DMS153 treated with DMSO at 0.1 percent for 48 hours (cell line): ENCODE measurements around the gene TNPO3.
"Not testable (repeated sequence)": the region's sequence is repeated elsewhere in the genome, so short reads cannot be mapped to it uniquely, and the experiment has no call there.

Experiments used
- DNase-seq: peaks from one replicate; lab custom pipeline; 2025; ENCODE audit not compliant: unreplicated experiment; lab: John Stamatoyannopoulos, UW

Gene TNPO3

GRCh38 chr7:128924707-128925588, 130.0 kb downstream of the TNPO3 start:
- DNase-seq = no peak

GRCh38 chr7:128923411-128923800, 131.5 kb downstream of the TNPO3 start:
- no peak for DNase-seq

- no peak for DNase-seq
Measured at GRCh38 chr7:128922496-128923410, 132.2 kb downstream of the TNPO3 start.

GRCh38 chr7:128921866-128922440, 133.0 kb downstream of the TNPO3 start:
- no peak for DNase-seq

- DNase-seq = no peak
Measured at GRCh38 chr7:128920913-128921582, 133.9 kb downstream of the TNPO3 start.

DNA sequence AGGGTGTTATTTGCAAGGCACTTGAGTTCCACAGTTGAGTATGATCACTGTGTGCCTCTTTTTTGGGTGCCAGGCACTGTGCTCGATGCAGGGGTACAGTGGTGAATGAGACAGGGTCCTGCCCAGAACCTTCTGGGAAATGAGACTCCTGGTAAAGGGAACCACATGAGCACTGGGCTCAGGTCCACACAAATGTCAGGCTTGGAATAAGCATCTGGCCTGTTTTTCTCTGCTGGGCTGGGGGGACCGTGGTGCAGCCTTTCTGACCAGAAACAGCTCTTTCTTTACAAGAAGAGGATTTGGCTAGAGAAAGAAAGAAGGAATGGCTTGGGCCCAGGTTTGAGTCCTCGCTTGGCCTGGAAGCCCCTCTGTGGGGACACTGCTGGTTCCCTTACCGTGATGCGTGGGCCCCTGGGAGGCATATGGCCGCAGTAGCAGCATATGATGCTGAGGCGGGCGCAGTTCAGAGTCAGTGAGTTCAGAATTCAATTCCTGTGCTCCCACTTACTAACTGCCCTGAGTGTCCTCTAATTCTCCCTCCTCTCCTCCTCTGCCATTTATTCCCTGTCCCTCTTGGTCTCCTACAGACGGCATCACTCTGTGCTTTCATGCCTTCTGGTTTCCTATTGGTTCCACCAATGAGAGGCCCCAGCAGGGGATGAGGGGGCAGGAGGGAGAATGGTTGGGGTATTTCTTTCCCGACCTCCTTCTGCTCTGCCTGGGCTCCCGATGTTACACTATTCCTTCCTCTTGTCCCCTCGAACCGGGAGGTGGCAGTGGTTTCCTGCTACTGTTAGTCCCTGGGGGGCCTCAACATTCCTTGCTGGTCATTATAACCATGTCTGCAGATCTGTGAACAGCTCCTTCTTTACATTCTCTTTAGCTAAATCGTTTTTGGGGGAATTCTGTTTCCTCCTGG, 134.8 kb downstream of the TNPO3 start:
- DNase-seq = no peak

GRCh38 chr7:128919241-128919640, 135.7 kb downstream of the TNPO3 start:
- no peak for DNase-seq

DNA sequence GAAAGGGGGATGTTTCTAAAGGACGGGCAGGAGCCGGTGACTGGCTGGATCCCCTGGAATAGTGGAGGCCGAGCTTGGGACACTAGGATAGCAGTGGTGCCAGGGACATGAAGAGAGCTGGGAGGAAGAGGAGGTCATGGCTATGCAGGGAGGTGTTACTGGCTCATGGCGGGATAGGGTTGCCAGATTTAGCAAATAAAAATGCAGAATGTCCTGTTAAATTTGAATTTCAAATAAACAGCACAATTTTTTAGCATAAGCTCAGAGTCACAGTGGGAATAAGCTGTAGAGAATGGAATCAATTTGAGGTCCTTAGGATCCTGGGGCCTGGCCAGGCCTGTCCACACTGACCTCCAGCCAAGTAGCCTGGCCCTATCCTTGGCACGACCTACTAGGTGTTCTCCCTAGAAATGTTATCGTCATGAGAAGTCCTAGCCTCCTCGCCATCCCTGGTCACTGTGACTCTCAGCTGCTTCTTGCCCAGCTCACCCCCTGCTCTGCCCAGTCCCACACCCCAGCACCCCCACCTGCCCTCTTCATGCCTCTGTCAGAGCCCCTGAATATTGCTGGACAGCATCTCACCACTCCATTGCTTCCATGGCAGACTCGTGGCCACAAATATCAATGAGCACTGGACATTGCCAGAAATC, 136.8 kb downstream of the TNPO3 start:
- no peak for DNase-seq

- DNase-seq = no peak
Measured at GRCh38 chr7:128917122-128917521, 137.8 kb downstream of the TNPO3 start.

- DNase-seq = no peak
Measured at GRCh38 chr7:128916643-128916915, 138.3 kb downstream of the TNPO3 start.

DNA sequence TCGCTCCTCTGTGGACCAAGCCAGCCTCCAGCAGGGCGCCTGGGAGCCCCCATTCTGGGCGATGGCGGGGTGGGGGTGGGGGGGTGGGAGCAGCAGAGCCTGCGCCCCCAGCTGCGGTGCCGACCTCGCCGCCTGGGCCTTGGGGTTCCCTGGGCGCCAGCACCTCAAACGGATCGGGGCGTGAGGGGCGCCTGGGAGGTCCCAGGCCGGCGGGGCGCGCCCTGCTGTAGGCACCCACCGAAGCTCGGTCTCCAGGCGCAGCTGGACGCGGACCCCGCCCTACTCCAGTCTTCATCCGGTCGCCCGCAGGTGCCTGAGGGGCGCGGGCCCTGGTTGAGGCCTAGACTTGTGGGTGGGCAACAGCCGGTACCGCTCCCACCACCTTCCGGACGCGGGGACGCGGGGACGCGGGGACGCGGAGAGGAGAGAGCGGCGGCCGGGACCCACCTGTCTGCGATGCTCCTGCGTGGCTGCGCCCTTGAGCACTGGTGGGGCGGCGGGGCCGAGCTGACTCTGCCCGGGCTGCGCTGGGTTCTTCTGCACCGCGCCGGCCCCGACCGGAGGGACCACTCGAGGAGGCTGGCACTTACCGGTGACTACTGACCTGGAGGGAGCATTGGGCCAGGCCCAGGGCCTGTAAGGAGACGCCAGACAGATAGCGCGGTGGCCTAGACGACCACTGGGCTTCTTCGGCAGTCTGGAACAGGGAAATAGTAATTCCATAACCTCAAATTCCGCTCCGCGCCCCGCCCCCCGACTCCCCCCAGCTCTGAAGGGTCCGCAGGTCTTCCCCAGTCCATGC, 138.9 kb downstream of the TNPO3 start:
- DNase-seq = no peak

GRCh38 chr7:128915271-128915819, 139.6 kb downstream of the TNPO3 start:
- DNase-seq = no peak

GRCh38 chr7:128914566-128915151, 140.3 kb downstream of the TNPO3 start:
- DNase-seq = no peak

- no peak for DNase-seq
Measured at GRCh38 chr7:128913870-128914565, 140.9 kb downstream of the TNPO3 start.

DNA sequence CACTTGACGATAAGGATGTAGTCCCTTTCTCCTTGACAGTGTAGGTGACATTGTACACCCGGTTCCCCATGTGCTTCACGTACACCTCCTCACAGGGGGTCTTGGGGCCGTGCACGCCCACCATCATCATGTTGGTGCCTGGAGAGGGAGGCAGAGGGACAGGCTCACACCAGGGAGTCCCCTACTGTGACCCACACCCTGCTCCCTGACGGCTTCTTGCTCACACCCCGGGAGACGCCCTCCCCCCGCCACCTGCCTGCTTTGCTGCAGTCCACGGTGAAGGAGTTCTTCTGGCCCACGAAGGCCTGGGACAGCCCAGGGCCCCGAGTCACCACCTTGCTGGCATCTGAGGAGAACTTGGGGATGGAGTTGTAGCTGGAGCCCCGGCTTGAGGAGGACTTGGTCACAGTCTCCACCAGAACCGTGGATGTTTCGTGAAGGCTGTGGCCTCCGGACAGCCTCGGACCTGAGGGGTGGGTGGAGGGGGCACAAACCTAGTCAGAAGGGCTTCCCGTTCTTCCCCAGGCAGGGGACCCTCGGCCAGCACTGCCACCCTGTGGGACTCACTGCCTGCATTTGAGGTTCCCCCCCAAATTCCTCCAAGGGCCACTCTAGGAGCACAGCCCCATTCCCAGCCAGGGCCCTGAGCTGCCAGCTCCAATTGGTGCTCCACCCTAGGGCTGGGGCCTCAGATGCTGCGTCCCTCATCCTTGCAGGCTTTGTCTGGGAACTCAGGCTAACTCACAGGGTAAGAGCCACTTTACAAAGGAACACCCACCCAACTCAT, 142.0 kb downstream of the TNPO3 start:
- DNase-seq = not testable (repeated sequence)

DNA sequence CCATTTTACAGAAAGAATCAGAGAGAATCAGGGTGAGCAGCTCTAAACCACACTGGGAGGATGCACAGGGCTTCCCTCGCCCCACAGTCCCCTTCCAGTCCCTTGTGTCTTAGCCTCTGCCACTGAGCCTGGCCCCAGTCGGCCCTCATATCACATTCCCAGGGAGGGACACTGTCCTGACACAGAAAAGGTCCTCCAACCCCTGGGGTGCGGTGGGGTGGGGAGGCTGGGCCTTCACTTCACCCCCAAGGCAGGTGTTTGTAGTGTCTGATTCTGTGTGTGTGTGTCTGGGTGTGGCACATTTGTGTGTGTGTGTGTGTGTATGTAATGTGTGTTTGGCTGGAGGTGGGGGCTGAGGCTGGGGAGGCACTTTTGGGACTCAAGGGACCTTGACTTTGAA, 142.6 kb downstream of the TNPO3 start:
- no peak for DNase-seq
